ENCODE measurements around the gene EHMT1. TPM values are rescaled to one million over a fixed set of nuclear protein-coding genes. Genes with fewer than 3 reads are reported as not detected.

The EHMT1 gene
- total and polyA plus RNA-seq, 2 of the 13 experiments (the other 11 are each of a cell fraction or from before 2014, with no cell fraction given): 23.0 to 27.1 TPM

- peak; percentile 28; the same call in 1 of the 2 replicates for TF ChIP-seq PATZ1 (CRISPR knock-in tag; IDR thresholded peaks at IDR 0.05)
- TF ChIP-seq ZNF350 (CRISPR knock-in tag; IDR thresholded peaks at IDR 0.05; ENCODE audit: borderline replicate concordance, low read depth): no peak
- TF ChIP-seq, protein P1, sequence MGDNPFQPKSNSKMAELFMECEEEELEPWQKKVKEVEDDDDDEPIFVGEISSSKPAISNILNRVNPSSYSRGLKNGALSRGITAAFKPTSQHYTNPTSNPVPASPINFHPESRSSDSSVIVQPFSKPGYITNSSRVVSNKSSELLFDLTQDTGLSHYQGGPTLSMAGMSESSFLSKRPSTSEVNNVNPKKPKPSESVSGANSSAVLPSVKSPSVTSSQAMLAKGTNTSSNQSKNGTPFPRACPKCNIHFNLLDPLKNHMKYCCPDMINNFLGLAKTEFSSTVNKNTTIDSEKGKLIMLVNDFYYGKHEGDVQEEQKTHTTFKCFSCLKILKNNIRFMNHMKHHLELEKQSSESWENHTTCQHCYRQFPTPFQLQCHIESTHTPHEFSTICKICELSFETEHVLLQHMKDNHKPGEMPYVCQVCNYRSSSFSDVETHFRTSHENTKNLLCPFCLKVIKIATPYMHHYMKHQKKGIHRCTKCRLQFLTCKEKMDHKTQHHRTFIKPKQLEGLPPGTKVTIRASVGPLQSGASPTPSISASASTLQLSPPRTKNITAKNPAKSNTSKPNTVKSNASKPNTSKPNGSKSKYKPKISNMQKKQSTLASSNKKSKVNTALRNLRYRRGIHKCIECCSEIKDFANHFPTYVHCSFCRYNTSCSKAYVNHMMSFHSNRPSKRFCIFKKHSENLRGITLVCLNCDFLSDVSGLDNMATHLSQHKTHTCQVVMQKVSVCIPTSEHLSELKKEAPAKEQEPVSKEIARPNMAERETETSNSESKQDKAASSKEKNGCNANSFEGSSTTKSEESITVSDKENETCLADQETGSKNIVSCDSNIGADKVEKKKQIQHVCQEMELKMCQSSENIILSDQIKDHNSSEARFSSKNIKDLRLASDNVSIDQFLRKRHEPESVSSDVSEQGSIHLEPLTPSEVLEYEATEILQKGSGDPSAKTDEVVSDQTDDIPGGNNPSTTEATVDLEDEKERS (CRISPR knock-in tag; IDR thresholded peaks at IDR 0.05): no peak
- TF ChIP-seq ZNF557 (CRISPR knock-in tag; IDR thresholded peaks at IDR 0.05): no peak
- TF ChIP-seq PAXIP1 (CRISPR knock-in tag; conservative IDR thresholded peaks at IDR 0.05): no peak
- TF ChIP-seq SP5 (CRISPR knock-in tag; IDR thresholded peaks at IDR 0.05; ENCODE audit: borderline replicate concordance, low read depth): no peak
- peak; percentile 59; the same call in 1 of the 2 replicates for TF ChIP-seq ZNF790 (CRISPR knock-in tag; IDR thresholded peaks at IDR 0.05; ENCODE audit: borderline replicate concordance)
- no peak for TF ChIP-seq SIN3B (IDR thresholded peaks at IDR 0.05; ENCODE audit: low read length)
- TF ChIP-seq MAZ (IDR thresholded peaks at IDR 0.05; ENCODE audit: borderline replicate concordance, low read depth, low read length): no peak
- TF ChIP-seq MAZ (CRISPR knock-in tag; IDR thresholded peaks at IDR 0.05; ENCODE audit: low read depth): no peak
- TF ChIP-seq ZNF891 (CRISPR knock-in tag; IDR thresholded peaks at IDR 0.05): no peak
- TF ChIP-seq MTF2 (CRISPR knock-in tag; IDR thresholded peaks at IDR 0.05; ENCODE audit: borderline replicate concordance): no peak
- no peak for TF ChIP-seq ZKSCAN5 (CRISPR knock-in tag; IDR thresholded peaks at IDR 0.05)
- no peak for TF ChIP-seq NR1H2 (CRISPR knock-in tag; IDR thresholded peaks at IDR 0.05; ENCODE audit: borderline replicate concordance, low read depth)
- no peak for TF ChIP-seq ZFX (CRISPR knock-in tag; IDR thresholded peaks at IDR 0.05; ENCODE audit: low read depth)
- TF ChIP-seq, protein P2, sequence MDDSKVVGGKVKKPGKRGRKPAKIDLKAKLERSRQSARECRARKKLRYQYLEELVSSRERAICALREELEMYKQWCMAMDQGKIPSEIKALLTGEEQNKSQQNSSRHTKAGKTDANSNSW (CRISPR knock-in tag; IDR thresholded peaks at IDR 0.05; ENCODE audit: borderline replicate concordance): no peak
- no peak for TF ChIP-seq ZNF275 (CRISPR knock-in tag; IDR thresholded peaks at IDR 0.05; ENCODE audit: borderline replicate concordance)
- TF ChIP-seq KLF6 (CRISPR knock-in tag; IDR thresholded peaks at IDR 0.05): no peak
- no peak; the same call in 1 of the 2 replicates for TF ChIP-seq STAG1 (CRISPR knock-in tag; IDR thresholded peaks at IDR 0.05)
Observed at GRCh38 chr9:137878146-137878941, 259.5 kb downstream of the EHMT1 start (continued).

All from HepG2 (cell line).